Measurements from ENCODE around the gene PKN2.

Gene PKN2

GRCh38 chr1:88683541-88684481 lies at the start of gene PKN2:
PKN2 (plus strand) TSS chr1:88684273; CDS start chr1:88684581, 308 bp downstream.
- peak; percentile 97 for DNase-seq (ENCODE audit: low spot score)

- DNase-seq (ENCODE audit: low spot score), result no peak
These were observed 49.5 kb upstream of the PKN2 start for GRCh38 chr1:88634538-88634937.

- no peak for DNase-seq (ENCODE audit: low spot score)
These were observed 44.0 kb upstream of the PKN2 start for GRCh38 chr1:88640060-88640459.

GRCh38 chr1:88645886-88646285 lies 38.2 kb upstream of the PKN2 start:
- DNase-seq (ENCODE audit: low spot score), result no peak

GRCh38 chr1:88646476-88647248 lies 37.4 kb upstream of the PKN2 start:
- no peak for DNase-seq (ENCODE audit: low spot score)

- no peak for DNase-seq (ENCODE audit: low spot score)
These were observed 36.8 kb upstream of the PKN2 start for GRCh38 chr1:88647249-88647645.

- no peak for DNase-seq (ENCODE audit: low spot score)
These were observed 36.2 kb upstream of the PKN2 start for GRCh38 chr1:88647749-88648415.

GRCh38 chr1:88648706-88649105 lies 35.4 kb upstream of the PKN2 start:
- no peak for DNase-seq (ENCODE audit: low spot score)

GRCh38 chr1:88649932-88650331 lies 34.1 kb upstream of the PKN2 start:
- no peak for DNase-seq (ENCODE audit: low spot score)

GRCh38 chr1:88650676-88651418 lies 33.2 kb upstream of the PKN2 start:
- DNase-seq (ENCODE audit: low spot score), result no peak

- no peak for DNase-seq (ENCODE audit: low spot score)
These were observed 28.9 kb upstream of the PKN2 start for GRCh38 chr1:88655140-88655539.

GRCh38 chr1:88655685-88656299 lies 28.3 kb upstream of the PKN2 start:
- DNase-seq (ENCODE audit: low spot score), result peak; percentile 43

GRCh38 chr1:88658419-88658818 lies 25.7 kb upstream of the PKN2 start:
- DNase-seq (ENCODE audit: low spot score), result no peak

GRCh38 chr1:88659552-88659951 lies 24.5 kb upstream of the PKN2 start:
- DNase-seq (ENCODE audit: low spot score), result no peak

- peak; percentile 25 for DNase-seq (ENCODE audit: low spot score)
These were observed 22.9 kb upstream of the PKN2 start for GRCh38 chr1:88661188-88661587.

GRCh38 chr1:88661951-88662699 lies 21.9 kb upstream of the PKN2 start:
- DNase-seq (ENCODE audit: low spot score), result no peak

- no peak for DNase-seq (ENCODE audit: low spot score)
These were observed 21.4 kb upstream of the PKN2 start for GRCh38 chr1:88662723-88663122.

GRCh38 chr1:88668405-88668804 lies 15.7 kb upstream of the PKN2 start:
- no peak for DNase-seq (ENCODE audit: low spot score)

GRCh38 chr1:88670462-88670861 lies 13.6 kb upstream of the PKN2 start:
- DNase-seq (ENCODE audit: low spot score), result no peak

GRCh38 chr1:88673446-88673845 lies 10.6 kb upstream of the PKN2 start:
- DNase-seq (ENCODE audit: low spot score), result no peak

GRCh38 chr1:88678405-88678804 lies 5.7 kb upstream of the PKN2 start:
- DNase-seq (ENCODE audit: low spot score), result no peak

All from pons (tissue), 1 donor.